Endometrium (tissue), 2 donors: ENCODE data around the gene ISY1.
"Not testable (repeated sequence)": the region's sequence is repeated elsewhere in the genome, so short reads cannot be mapped to it uniquely, and the experiment has no call there.

Experiments used
- FAIRE-seq: peaks from 2 replicates; lab custom pipeline; 2012; peaks lifted over from hg19 to GRCh38; lab: Jason Lieb, UNC
- donor health status: control.
- donor health status: control.

ISY1 gene

DNA sequence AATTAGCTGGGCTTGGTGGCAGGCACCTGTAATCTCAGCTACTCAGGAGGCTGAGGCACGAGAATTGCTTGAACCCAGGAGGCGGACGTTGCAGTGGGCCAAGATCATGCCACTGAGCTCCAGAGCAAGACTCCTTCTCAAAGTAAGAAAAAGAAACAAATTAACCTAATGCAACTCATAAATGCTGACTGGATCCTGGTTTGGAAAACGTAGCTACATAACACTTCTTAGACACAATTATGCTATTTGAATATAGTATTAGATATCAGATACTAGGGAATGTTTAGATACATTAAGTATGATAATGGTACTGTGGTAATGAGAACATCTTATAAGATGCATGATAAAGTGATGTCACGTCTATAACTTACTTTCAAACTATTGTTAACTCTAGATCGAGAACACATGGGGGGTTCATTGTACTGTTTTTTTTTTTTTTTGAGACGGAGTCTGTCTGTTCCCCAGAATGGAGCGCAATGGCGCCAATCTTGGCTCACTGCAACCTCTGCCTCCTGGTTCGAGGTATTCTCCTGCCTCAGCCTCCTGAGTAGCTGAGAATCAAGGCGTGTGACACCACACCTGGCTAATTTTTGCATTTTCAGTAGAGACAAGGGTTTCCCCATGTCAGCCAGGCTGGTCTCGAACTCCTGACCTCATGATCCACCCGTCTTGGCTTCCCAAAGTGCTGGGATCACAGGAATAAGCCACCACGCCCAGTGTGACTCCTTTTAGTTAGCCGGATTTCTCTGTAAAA, 5.9 kb upstream of the ISY1 start:
- no peak for FAIRE-seq

DNA sequence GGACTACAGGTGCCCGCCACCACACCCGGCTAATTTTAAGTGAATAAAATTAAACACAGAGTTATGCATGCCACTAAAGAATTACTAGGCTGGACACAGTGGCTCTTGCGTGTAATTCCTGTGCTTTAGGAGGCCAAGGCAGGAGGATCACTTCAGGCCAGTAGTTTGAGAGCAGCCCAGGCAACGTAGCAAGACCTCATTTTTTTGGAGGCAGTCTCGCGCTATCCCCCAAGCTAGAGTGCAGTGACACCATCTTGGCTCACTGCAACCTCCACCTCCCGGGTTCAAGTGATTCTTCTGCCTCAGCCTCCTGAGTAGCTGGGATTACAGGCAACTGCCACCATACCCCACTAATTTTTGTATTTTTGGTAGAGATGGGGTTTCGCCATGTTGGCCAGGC, 4.7 kb upstream of the ISY1 start:
- FAIRE-seq: not testable (repeated sequence)

DNA sequence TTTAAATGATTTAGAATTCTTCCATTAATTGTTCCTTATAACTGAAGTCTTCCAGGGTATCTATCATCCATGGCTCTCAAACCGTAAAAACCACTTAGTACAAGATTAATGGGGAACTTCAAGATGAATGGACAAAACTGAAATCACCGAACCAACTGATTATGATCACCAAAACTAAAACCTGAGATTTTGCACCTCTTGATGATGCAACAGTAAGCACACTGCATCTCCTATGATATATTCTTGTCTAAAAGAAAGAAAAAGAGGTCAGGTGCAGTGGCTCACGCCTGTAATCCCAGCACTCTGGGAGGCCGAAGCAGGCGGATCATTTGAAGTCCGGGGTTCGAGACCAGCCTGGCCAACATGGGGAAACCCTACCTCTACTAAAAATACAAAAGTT, 3.6 kb upstream of the ISY1 start:
- no peak for FAIRE-seq

DNA sequence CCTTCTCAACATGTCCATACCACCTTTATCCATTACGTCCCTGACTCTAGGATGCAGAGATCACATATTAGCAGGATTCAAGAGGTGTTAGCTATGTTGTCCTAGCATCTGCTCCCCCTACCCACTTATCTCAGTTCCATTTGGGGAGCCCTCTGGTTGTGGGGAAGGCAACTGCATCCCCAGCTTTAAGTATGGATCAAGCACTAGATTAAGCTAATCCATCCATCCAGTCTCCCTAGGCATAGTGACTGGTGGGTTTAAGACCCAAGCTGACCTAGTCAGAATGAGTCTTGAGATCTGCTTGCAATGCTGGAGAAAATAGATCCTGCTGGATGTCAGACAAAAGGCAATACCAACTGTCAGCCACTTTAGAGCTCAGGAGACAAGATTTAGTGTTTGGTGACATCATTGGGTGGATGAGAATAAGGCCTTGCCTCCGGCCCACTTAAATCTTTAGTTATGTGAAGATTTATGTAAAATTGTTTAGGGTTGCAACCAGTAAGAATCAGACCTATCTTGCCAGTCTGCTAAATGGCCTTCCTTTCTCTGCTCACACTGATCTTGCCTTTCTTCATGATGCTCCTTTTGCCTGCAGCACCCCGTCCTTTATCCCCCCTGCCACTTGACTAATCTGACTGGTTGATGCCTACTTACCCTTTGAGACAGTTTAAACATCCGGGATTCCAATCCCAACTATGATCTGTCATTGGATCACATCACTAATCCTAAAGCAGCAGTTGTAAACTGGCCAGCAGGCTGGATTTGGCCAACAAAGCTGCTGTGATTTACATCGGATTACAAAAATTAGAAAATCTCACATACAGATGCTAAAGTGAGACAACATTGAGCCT, 2.1 kb upstream of the ISY1 start:
- FAIRE-seq: no peak

DNA sequence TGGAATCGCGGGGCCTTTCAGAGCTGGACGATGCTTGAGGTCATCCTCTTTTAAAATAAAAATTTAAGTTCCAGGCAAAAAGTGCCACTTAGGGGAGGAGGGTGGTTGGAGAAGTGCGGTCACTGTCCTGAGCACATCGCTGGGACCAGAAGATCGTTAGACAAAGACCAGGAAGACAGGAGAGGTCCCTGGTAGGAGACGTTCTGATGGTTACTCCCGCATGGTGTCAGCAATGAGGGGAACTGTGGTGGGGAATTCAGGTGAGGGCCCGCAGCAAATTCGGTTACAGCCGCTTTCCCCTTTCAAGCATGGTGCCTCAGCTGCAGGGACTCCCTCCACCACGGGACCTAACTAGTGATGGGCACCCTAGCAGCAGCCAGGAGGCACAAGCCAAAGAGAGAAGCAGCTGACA, 1.0 kb upstream of the ISY1 start:
- FAIRE-seq: no peak

DNA sequence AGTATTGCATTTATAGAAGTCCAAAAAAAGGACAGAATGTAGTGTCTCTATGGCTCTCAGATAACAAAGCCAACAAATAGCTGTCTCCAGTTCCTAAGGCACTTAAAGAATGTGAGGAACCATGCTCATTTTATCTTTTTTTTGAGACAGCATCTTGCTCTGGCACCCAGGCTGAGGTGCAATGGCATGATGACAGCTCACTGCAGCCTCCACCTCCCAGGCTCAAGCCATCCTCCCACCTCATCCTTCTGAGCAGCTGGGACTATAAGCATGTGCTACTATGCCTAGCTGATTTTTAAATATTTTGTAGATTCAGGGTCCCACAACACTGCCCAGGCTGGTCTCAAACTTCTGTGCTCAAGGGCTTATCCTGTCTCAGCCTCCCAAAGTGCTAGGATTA, 16.1 kb downstream of the ISY1 start:
- FAIRE-seq: no peak

DNA sequence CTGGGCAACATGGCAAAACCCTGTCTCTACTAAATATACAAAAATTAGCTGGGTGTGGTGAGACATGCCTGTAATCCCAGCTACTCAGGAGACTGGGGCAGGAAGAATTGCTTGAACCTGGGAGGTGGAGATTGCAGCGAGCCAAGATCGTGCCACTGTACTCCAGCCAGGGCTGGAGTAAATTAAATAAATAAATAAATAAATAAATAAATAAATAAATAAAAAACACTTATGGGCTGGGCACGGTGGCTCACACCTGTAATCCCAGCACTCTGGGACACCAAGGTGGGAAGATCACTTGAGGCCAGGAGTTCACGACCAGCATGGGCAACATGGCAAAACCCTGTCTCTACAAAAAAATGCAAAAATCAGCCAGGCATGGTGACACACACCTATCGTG, 19.9 kb downstream of the ISY1 start:
- FAIRE-seq: not testable (repeated sequence)

DNA sequence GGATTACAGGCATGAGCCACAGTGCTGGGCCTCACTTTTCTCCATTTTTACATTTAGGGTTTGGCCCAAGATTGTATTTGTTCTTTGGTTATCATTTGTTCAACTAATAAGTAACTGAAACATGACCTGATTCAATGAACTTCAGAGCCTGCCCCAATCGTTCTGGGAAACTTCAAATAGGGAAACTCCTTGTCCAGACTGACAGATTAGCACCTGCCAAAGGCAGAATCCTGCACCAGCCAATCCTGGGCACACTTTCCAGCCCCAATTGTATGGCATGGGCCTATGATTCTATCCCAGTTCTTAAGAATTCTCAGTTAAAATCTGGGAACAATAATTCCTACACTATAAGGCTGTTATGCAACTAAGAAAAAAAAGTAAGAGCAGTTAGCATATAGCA, 21.0 kb downstream of the ISY1 start:
- no peak for FAIRE-seq

DNA sequence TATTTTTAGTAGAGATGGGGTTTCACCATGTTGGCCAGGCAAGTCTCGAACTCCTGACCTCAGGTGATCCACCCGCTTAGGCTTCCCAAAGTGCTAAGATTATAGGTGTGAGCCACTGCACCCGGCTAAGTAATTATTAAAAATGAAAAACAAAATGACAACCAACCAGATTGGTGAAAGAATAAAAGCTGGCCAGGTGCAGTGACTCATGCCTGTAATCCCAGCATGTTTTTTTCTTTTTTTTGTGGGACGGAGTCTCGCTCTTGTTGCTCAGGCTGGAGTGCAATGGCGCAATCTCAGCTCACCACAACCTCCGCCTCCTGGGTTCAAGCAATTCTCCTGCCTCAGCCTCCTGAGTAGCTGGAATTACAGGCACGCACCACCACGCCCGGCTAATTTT, 24.6 kb downstream of the ISY1 start:
- not testable (repeated sequence) for FAIRE-seq

DNA sequence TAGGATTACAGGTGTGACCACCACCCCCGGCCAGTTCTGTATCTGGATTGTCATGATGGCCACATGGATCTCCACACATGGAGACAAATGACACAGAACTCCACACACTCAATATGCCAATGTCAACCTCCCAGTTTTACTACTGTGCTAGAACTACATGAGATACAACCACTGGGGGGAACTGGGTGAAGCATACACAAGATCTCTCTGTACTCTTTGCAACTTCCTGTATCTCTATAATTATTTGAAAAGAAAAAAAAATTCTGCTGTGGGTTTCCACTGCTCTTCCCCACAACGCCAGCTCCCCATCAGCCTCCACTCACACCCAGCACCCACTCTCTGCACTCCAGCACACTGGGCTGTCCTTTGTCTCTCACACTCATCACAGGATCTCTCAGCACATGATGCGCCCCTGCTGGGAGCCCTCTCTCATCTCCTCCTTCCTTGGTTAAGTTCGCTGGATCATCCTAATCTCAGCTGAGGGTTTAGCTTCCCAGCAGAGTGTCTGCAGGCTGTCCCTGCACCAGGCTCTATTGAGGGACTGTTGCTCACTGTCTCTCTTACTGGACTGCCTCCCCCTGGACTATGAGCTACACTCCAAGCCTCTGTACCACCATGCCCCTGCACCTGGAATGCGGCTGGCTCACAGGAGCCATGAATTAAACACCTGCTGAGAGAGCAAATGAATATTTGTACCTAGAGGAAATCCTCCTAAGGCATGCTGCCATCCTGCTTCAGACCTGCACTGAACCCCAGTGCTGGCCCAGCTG, 28.6 kb downstream of the ISY1 start:
- no peak for FAIRE-seq

DNA sequence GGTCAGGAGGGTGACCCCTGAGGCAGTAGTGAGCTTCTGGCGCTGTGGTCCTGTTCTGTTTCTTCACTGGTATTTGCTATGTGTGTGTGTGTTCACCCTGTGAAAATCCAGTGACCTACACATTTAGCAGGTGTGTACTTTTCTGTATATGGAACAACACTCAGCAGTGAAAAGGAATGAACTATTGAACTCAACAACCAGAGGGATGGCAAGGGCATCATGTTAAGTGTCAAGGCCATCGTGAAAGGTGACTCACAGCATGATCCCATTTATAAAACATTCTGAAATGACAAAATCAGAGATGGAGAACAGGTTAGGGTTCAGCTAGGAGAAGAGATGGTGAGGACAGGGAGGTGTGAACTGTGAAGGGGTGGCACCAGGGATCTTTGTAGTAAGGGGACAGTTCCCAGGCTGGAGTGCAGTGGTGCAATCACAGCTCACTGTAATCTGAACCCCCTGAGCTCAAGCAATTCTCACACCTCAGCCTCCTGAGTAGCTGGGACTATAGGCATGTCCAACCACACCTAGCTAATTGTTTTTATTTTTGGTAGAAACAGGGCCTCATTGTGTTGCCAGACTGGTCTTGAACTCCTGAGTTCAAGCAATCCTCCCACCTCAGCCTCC, 29.3 kb downstream of the ISY1 start:
- FAIRE-seq: no peak

DNA sequence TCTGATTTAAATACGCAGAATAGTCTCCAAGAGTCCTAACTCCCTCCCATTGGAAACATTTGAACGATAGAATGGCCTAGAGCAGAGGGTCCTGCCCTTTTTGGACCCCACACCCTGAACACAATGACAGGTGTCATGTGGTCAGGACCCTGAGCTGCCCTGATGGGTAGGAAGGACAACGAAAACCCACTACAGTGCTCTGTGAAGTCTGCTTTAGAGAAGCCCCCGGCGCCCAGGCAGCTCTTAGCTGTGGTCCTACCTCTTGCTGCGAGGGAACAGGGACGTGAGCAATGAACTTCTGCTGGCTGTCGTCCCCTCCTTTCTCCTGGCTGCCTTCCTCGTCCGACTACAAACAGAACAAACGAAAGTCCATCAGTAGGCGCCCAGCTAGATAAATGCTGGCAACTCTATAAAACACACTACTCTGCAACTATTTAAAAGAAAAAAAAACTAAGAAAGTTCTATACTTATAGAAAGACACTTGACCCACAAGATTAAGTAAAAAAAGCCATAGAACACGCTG, 30.5 kb downstream of the ISY1 start:
- FAIRE-seq: no peak

DNA sequence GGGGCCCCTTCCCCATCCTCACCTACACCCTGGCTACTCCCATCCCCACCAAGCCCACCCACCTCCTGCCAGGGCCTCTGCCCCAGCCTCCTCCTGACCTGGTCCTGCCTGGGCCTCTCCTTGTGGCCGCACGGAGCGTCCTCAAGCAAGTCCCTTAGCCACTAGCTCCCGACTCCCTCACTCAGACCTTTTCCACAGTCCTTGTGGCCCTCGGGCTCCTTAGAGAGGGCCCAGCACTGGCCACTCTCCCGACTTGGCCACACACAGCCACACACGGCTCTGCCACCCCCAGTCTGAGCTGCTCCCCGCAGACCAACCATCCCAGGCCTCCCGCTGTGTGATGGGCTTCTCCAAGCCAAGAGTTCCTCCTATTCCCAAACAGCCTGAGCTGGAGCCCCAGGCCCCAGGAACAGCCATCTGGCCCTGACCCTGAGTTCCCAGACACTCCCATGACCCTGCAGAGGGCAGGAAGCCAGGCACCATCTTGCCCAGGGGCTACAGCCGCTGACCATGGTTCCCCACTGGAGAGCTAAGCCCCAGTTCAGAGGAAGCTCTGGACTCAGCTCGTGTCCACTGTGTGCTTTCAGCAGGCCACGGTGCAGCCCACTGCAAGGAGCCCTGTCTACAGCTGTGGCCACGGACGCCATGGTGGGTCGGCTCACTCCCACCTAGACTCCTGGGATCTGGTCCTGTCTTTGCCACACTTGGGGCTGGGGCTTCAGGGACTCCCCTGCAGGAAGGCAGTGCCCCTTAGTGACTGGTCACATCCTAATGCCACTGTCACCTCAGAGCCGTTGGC, 32.3 kb downstream of the ISY1 start:
- no peak for FAIRE-seq

DNA sequence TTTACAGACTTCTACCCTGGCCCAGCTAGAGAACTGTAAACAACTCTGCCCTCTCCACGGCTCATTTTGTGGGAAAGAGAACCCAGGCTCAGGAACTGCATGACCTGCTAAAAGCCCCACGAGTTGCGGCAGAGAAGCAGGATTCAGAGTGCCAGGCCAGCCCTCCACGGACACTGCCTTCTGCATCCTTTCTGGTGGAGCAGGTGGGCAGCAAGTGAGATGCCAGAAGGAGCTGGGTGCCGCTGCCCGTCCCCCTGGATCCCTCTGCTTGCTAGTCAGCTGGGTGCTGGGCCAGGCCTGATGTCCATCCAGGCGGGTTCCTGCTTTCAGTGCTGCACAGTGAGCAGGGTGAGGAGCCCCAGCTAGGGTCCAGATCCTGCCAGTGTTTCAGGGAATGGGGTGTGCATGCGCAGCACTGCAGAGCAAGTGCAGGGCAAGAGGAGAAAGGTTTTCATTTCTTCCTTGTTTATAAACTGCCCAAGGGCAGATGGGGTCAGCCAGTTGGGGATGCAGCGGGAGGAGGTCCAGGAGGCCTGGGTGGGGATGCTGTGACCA, 34.1 kb downstream of the ISY1 start:
- no peak for FAIRE-seq

DNA sequence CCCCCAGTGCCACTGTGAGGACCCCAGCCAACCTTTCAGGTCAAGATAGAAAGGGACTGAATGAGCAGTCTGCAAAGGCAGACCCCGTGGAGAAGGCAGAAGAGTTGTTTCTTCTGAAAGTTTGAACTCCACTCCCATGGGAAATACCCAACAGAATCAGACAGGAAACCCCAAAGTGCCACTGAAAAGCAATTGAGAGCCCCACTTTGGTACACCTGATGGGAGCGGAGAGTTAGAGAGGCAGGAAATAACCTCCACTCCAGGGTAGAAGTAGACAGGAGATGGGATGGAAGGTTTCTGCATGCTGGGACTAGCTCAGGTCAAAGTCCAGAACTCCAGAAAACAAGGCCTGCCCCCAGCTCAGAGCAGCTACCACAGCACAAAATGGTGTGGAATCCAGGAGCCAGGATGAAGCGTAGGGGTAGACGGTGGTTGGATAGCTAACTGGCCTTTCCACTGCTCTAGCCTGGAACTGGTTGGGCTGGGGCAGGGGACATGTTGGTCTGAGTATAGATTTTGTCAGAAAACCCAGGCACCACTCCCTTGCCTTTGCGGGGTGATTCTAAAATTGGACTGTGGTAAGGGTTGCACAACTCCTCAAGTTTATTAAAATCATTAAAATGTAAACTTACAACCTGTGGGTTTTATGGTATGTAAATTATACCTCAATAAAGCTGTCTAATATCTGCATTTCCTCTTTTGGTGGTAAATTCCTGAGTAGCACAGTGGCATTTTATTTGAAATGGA, 37.4 kb downstream of the ISY1 start:
- FAIRE-seq: no peak

DNA sequence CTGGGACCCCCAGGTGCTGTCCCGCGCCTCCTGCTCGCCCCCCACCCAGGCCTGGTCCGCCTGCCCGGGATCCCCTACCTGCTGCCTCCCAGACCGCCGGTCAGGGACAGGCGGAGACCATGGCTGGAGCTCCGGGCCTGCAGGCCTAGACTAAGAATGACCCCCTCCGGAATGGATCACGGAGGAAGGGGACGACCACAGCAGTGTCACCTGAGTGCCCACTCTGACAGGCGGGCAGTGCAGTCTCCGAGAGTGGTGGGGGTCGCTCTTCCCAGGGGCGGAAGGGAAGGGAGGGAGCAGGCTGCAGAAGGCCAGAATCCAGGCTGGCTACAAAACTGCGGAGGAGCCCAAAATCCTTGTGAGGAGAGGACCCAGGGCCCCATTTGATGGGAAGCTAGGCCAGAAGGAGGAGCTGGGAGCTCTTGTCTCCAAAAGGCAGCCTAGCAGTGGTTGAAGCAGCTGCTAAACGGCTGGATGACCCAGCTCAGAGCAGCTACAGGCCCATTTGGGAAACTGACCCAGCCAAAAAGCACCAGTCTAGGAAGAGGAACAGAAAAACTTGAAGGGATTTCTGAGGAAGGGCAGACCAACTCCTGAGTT, 38.4 kb downstream of the ISY1 start:
- FAIRE-seq: no peak

DNA sequence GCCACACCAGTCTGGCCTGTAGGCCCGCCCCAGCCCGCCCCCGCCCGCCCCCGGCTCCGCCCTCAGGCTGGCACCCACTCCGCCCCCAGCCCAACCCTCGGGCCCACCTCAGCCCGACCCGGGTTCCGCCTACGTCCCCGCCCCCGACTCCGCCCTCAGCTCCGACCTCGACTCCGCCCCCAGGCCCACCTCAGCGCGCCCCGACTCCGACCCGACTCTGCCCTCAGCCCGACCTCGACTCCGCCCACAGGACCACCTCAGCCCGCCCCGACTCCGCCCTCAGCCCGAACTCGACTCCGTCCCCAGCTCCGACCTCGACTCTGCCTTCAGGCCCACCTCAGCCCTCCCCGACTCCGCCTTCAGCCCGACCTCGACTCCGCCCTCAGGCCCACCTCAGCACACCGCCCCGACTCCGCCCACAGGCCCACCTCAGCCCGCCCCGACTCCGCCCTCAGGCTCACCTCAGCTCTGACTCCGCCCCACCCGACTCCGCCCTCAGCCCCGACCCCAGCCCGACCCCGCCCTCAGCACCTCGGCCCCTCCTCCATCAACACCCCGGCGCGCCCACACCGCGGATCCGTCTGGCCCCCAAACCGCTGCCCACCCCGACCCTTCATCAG, 39.0 kb downstream of the ISY1 start, which contains the start of gene RAB43:
Gene RAB43 (minus strand): TSS at position 13 of the 620 bp plus-strand sequence. CDS start 315 bp downstream, outside the sequence.
- FAIRE-seq: no peak

DNA sequence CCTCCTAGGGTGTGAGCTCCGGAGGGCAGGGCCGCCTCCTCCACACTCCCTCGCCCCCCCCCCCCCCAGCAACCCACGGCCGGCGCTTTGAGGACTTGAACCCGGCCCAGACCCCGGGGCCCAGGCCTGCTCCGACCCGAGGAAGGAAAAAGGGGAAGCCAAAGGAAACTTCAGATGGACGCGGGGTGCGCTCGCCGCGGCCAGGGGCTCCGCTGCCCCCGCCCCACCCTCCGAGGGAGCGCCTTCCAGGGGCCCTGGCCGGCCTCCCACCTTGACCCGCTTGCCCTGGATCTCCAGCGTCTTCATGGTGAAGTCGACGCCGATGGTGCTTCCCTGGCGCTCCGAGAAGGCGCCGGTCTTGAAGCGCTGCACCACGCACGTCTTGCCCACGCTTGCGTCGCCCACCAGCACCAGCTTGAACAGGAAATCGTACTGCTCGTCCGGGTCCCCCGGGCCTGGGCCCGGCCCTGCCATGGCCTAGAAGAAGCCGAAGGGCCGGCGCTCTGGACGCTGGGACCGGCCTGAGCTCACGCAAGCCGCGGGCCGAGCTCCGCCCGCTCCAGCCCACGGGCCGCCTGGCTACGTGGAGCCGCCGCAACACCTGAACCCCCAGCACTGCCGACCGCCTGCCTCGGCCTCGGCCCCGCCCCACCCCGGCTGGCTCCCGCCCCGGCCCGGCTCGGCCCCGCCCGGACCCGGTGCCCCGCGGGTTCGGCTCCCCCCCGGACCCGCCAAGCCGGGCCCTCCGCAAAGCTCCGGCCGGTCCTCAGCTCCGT, 39.7 kb downstream of the ISY1 start:
- FAIRE-seq: no peak
